Inflammatory macrophage treated with lipopolysaccharide for 1 hour (primary cell): ENCODE measurements around the gene FTL.
A peak's percentile ranks its signal among the peaks of the same experiment; 100 is the strongest.

ENCODE experiments used
- DNase-seq, 2 donors: peaks; one replicate each; pipeline ENCODE4 v3.0.0-alpha.2; 2020 to 2022

The FTL gene

GRCh38 chr19:48946463-48947257 lies 18.4 kb upstream of the FTL start:
- no peak for DNase-seq

DNA sequence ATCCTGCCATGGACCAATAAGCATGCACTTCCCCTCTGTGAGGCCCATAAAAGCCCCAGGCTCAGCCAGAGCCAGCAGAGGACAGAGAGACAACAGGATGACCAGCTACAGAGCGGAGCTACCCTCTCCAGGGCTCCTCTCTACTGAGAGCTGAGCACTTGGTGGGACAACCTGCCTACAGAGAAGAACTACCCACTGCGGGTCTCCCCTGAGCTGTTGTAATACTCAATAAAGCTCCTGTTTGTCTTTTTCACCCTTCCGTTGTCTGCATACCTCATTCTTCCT lies 17.9 kb upstream of the FTL start:
- no peak for DNase-seq

DNA sequence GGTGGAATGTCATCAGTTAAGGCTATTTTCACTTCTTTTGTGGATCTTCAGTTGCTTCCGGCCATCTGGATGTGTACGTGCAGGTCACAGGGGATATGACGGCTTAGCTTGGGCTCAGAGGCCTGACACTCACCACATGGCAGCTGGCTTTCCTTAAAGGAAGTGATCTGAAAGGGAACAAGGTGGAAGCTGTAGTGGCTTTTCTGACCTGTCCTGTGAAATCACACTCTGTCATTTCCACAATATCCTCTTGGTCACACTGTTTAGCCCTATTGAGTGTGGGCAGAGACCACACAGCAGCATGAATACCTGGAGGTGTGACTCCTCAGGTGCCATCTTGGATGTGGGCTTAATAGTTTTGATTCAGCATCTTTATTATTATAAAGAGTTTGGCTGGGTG lies 14.9 kb upstream of the FTL start:
- DNase-seq: no peak

DNA sequence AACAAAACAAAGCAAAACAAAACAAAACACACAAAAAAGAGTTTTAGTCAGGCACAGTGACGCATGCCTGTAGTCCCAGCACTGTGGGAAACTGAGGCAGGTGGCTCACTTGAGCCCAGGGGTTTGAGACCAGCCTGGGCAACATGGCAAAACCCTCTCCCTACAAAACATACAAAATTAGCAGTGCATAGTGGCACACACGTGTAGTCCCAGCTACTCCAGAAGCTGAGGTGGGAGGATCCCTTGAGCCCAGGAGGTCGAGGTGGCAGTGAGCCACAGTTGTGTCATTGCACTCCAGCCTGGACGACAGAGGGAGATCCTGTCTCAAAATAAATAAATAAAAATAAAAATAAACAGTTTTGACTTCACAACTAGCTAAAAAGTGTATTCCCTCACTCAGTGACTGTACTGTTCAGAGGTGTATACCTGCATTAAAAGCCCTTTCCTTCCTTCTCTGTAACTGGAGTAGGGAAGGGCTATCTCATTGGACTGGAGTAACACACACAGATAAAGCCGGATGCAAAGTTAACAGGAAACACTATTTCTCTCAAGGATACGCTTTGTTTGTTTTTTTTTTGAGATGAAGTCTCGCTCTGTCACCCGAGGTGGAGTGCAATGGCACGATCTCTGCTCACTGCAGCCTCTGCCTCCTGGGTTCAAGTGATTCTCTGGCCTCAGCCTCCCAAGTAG lies 14.1 kb upstream of the FTL start:
- DNase-seq: no peak

DNA sequence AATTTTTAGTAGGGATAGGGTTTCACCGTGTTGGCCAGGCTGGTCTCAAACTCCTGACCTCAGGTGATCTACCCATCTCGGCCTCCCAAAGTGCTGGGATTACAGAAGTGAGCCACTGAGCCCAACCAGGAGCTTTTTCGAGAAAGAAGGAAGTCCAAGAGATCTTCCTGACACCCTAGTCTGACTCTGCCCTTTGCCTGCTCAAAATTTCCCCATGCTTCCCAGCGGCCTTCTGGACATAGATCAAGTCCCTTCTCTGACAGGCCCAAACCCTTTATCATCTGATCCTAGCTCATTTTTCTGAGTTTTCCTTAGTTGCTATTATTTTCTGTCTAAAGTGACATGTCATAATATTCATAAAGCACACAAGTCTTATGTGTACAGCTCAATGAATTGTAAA lies 12.0 kb upstream of the FTL start:
- no peak for DNase-seq

GRCh38 chr19:48953990-48954594 lies 11.0 kb upstream of the FTL start:
- no peak for DNase-seq

DNA sequence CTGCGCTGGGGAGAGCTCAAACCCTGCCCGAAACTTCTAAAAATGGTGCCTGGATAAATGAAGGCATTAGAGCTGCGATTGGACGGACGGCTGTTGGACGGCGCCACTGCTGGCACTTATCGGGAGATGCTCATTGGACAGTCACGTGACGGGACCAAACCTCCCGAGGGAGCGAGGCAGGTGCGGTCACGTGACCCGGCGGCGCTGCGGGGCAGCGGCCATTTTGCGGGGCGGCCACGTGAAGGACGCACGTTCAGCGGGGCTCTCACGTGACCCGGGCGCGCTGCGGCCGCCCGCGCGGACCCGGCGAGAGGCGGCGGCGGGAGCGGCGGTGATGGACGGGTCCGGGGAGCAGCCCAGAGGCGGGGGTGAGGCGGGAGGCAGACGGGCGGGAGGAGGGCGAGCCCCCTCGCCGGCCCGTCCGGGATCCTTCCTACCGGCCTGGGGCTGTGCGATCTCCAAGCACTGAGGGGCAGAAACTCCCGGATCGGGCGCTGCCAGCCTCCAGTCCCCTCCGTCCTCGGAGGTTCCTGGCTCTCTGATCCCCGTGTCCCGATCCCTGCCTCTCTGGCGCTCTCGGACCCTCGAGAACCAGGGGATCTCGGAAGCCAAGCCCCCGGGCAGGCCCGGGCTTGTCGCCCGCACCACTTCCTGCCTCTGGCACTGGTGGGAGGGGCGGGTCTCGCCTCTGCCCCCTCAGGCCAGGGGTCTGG lies 10.4 kb upstream of the FTL start, which contains the start of gene BAX:
TSS of gene BAX (plus strand) at position 281 of the 713 bp plus-strand sequence. CDS start at position 335, 54 bp downstream.
- DNase-seq: peak; percentile 75 to 83

GRCh38 chr19:48955308-48955958 lies 9.7 kb upstream of the FTL start:
- no peak for DNase-seq

GRCh38 chr19:48958006-48958405 lies 7.1 kb upstream of the FTL start:
- no peak for DNase-seq

GRCh38 chr19:48959341-48960239 lies 5.5 kb upstream of the FTL start:
- DNase-seq: peak; percentile 44 to 53

- DNase-seq: peak; percentile 22 to 54
These were observed 4.0 kb upstream of the FTL start for GRCh38 chr19:48961051-48961649.

- DNase-seq: no peak
These were observed 3.5 kb upstream of the FTL start for GRCh38 chr19:48961673-48962028.

- peak; percentile 75 to 82 for DNase-seq
These were observed 2.9 kb upstream of the FTL start for GRCh38 chr19:48962029-48962848.

DNA sequence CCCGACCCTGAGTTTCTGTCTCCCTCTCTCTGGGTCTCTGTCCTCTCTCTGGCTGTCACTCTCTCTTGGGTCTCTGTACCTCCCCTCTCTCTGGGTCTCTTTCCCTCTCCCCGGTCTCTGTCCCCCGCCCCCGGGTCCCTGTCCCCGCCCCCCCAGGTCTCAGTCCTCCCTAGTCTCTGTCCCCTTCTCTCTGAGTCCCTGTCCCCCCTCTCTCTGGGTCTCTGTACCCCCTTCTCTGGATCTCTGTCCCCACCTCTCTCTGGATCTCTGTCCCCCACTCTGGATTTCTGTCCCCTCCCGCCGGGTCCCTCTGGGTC lies 2.3 kb upstream of the FTL start:
- no peak for DNase-seq

GRCh38 chr19:48963371-48964204 lies 1.5 kb upstream of the FTL start:
- DNase-seq: peak; percentile 67 to 69

DNA sequence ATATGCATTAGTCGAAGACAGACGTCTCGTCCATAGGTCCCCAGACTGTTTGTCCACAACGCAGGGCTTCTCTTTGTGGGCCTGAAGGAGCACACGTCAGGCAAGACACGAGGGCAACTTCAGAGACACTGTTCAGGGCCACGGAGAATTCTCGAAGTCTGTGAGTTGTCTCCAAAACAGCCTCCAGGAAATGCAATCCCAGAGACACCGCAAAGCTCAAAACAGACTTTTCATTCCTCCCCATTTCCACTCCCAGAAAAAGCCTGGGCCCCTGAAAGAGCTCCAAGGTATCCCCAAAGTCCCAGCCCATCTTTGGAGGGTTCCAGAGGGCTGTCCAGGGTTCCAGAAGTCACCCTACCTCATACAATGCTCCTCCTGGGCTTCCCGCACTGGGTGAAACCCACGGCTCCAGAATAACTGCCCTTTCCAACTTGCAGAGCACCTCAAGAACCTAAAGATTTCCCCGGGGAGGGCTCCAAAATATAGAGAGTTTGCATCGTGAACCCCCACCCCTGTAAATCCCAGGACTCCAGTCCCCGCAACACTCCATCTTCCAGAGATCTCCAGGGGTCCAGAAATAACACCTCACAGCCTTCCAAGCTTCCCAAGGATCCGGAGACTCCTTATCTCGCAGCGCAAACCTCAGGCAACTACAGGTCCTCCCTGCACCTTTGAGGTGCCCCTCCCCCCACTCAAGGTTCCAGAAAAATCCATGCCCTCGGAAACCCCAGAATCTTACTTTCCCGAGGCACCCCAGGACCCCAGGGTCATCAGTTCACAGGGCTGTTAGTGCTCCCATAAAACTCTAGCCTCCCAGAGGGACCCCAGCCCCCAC lies 687 bp upstream of the FTL start:
- no peak for DNase-seq

DNA sequence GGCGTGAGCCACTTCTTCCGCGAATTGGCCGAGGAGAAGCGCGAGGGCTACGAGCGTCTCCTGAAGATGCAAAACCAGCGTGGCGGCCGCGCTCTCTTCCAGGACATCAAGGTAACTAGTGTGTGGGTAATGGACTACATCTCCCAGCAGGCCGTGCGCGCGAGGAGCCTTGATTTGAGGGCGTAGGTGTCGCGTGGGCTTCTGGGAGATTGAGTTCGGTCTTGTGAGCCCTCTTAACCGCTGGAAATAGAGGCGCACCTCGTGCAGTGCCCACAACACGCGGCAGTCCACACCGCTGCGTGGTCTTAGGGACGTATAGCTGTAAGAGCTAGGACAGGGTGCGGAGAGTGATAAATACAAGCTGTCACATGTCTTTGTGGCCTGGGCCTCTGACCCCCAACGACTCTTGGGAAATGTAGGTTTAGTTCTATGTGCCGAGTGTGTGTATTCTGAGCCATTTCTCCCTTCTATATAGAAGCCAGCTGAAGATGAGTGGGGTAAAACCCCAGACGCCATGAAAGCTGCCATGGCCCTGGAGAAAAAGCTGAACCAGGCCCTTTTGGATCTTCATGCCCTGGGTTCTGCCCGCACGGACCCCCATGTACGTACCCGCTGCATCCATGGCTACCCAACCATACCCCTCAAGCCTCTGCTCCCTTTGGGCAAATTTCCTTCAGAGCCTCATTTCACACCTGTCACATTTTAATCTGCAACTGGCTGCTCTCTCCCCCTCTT lies 864 bp downstream of the FTL start:
- DNase-seq: peak; percentile 83 to 87
